ENCODE data around the gene EFL1. TPM values are rescaled to one million over a fixed set of nuclear protein-coding genes. Genes with fewer than 3 reads are reported as not detected.

Gene EFL1
- total RNA-seq, 2 experiments from 2014 or later = 15.8 to 18.6 TPM

- H3K36me3 Mint-ChIP-seq (ENCODE audit: low read depth) = peaks cover 13% of the 10 kb centered on the region
- no peaks in the 10 kb centered on the region for H3K9me3 Mint-ChIP-seq
- peaks cover 8% of the 10 kb centered on the region for H3K4me1 Mint-ChIP-seq (ENCODE audit: low read depth)
- no peak overlapping the region for H3K4me3 Mint-ChIP-seq
- intact Hi-C loops (cut with micrococcal nuclease) = no loop called here
- CTCF ChIA-PET = no interaction called here
- DNase-seq = no peak
- H3K27me3 Mint-ChIP-seq (ENCODE audit: low read depth) = no peaks in the 10 kb centered on the region
- H3K27ac Mint-ChIP-seq = no peak overlapping the region
Measured at GRCh38 chr15:82168296-82168695, 94.2 kb downstream of the EFL1 start.

GRCh38 chr15:82165948-82166376, 96.6 kb downstream of the EFL1 start:
- H3K36me3 Mint-ChIP-seq (ENCODE audit: low read depth) = peaks cover 15% of the 10 kb centered on the region
- H3K4me1 Mint-ChIP-seq (ENCODE audit: low read depth) = peaks cover 8% of the 10 kb centered on the region
- CTCF ChIA-PET = interaction anchor here (0.6 kb wide), 1 partner anchor 30 kb away, joined by 3 read pairs; no protein-coding TSS in a partner anchor
- H3K27ac Mint-ChIP-seq = no peak overlapping the region
- H3K27me3 Mint-ChIP-seq (ENCODE audit: low read depth) = no peaks in the 10 kb centered on the region
- intact Hi-C loops (cut with micrococcal nuclease) = no loop called here
- no peaks in the 10 kb centered on the region for H3K9me3 Mint-ChIP-seq
- DNase-seq = no peak
- H3K4me3 Mint-ChIP-seq = no peak overlapping the region

- Mint-ChIP-seq H3K36me3 (ENCODE audit: low read depth) (peaks cover 23% of the 10 kb centered on the region), H3K4me1 (ENCODE audit: low read depth) (no peaks in the 10 kb centered on the region), H3K27me3 (ENCODE audit: low read depth) (no peaks in the 10 kb centered on the region), H3K27ac (no peak overlapping the region), H3K4me3 (no peak overlapping the region), H3K9me3 (no peaks in the 10 kb centered on the region)
- CTCF ChIA-PET = no interaction called here
- intact Hi-C loops (cut with micrococcal nuclease) = no loop called here
- no peak for DNase-seq
Measured at GRCh38 chr15:82159922-82160321, 102.6 kb downstream of the EFL1 start.

GRCh38 chr15:82158811-82159210, 103.7 kb downstream of the EFL1 start:
- CTCF ChIA-PET = interaction anchor here (0.6 kb wide), 1 partner anchor 127 kb away, joined by 3 read pairs; no protein-coding TSS in a partner anchor
- DNase-seq = no peak
- intact Hi-C loops (cut with micrococcal nuclease) = no loop called here
- H3K4me3 Mint-ChIP-seq = no peak overlapping the region
- H3K27ac Mint-ChIP-seq = no peak overlapping the region
- H3K9me3 Mint-ChIP-seq = no peaks in the 10 kb centered on the region
- H3K36me3 Mint-ChIP-seq (ENCODE audit: low read depth) = peaks cover 21% of the 10 kb centered on the region
- H3K27me3 Mint-ChIP-seq (ENCODE audit: low read depth) = no peaks in the 10 kb centered on the region
- no peaks in the 10 kb centered on the region for H3K4me1 Mint-ChIP-seq (ENCODE audit: low read depth)

GRCh38 chr15:82150645-82151044, 111.9 kb downstream of the EFL1 start:
- Mint-ChIP-seq H3K4me3 (no peak overlapping the region), H3K27me3 (ENCODE audit: low read depth) (no peaks in the 10 kb centered on the region), H3K4me1 (ENCODE audit: low read depth) (no peaks in the 10 kb centered on the region), H3K36me3 (ENCODE audit: low read depth) (peaks cover 12% of the 10 kb centered on the region), H3K9me3 (no peaks in the 10 kb centered on the region), H3K27ac (no peak overlapping the region)
- DNase-seq = no peak
- CTCF ChIA-PET = no interaction called here
- intact Hi-C loops (cut with micrococcal nuclease) = no loop called here

- H3K36me3 Mint-ChIP-seq (ENCODE audit: low read depth) = peaks cover 10% of the 10 kb centered on the region
- no peak overlapping the region for H3K4me3 Mint-ChIP-seq
- no peaks in the 10 kb centered on the region for H3K9me3 Mint-ChIP-seq
- no peaks in the 10 kb centered on the region for H3K4me1 Mint-ChIP-seq (ENCODE audit: low read depth)
- H3K27ac Mint-ChIP-seq = no peak overlapping the region
- DNase-seq = no peak
- intact Hi-C loops (cut with micrococcal nuclease) = no loop called here
- CTCF ChIA-PET = no interaction called here
- no peaks in the 10 kb centered on the region for H3K27me3 Mint-ChIP-seq (ENCODE audit: low read depth)
Measured at GRCh38 chr15:82146990-82147461, 115.5 kb downstream of the EFL1 start.

- Mint-ChIP-seq H3K9me3 (no peaks in the 10 kb centered on the region), H3K36me3 (ENCODE audit: low read depth) (peaks cover 6% of the 10 kb centered on the region), H3K4me3 (no peak overlapping the region), H3K27me3 (ENCODE audit: low read depth) (no peaks in the 10 kb centered on the region), H3K27ac (no peak overlapping the region), H3K4me1 (ENCODE audit: low read depth) (no peaks in the 10 kb centered on the region)
- no peak for DNase-seq
- CTCF ChIA-PET = no interaction called here
- intact Hi-C loops (cut with micrococcal nuclease) = no loop called here
Measured at GRCh38 chr15:82146576-82146975, 116.0 kb downstream of the EFL1 start.

GRCh38 chr15:82143390-82144385, 118.8 kb downstream of the EFL1 start:
- CTCF ChIA-PET = interaction anchor here (0.6 kb wide), 1 partner anchor 14 kb away, joined by 3 read pairs; no protein-coding TSS in a partner anchor
- Mint-ChIP-seq H3K36me3 (ENCODE audit: low read depth) (peaks cover 3% of the 10 kb centered on the region), H3K9me3 (no peaks in the 10 kb centered on the region), H3K27me3 (ENCODE audit: low read depth) (no peaks in the 10 kb centered on the region), H3K4me3 (no peak overlapping the region), H3K4me1 (ENCODE audit: low read depth) (peaks cover 7% of the 10 kb centered on the region), H3K27ac (no peak overlapping the region)
- no peak for DNase-seq
- intact Hi-C loops (cut with micrococcal nuclease) = no loop called here

- H3K27ac Mint-ChIP-seq = no peak overlapping the region
- no peak overlapping the region for H3K4me3 Mint-ChIP-seq
- peaks cover 14% of the 10 kb centered on the region for H3K36me3 Mint-ChIP-seq (ENCODE audit: low read depth)
- CTCF ChIA-PET = interaction anchor here (0.9 to 1.9 kb wide), 2 partner anchors 11 to 660 kb away, joined by 3 to 5 read pairs; no protein-coding TSS in a partner anchor
- intact Hi-C loops (cut with micrococcal nuclease) = no loop called here
- no peaks in the 10 kb centered on the region for H3K27me3 Mint-ChIP-seq (ENCODE audit: low read depth)
- no peaks in the 10 kb centered on the region for H3K9me3 Mint-ChIP-seq
- peaks cover 7% of the 10 kb centered on the region for H3K4me1 Mint-ChIP-seq (ENCODE audit: low read depth)
- no peak for DNase-seq
Measured at GRCh38 chr15:82140886-82141285, 121.6 kb downstream of the EFL1 start.

- CTCF ChIA-PET = interaction anchor here (0.7 to 1.9 kb wide), 8 partner anchors 10 to 122 kb away, joined by 3 to 6 read pairs (median 4); no protein-coding TSS in a partner anchor
- intact Hi-C loops (cut with micrococcal nuclease) = no loop called here
- H3K27ac Mint-ChIP-seq = no peak overlapping the region
Measured at GRCh38 chr15:82139823-82140268, 122.7 kb downstream of the EFL1 start.

GRCh38 chr15:82138306-82138705, 124.2 kb downstream of the EFL1 start:
- Mint-ChIP-seq H3K4me1 (ENCODE audit: low read depth) (peaks cover 7% of the 10 kb centered on the region), H3K27ac (no peak overlapping the region), H3K27me3 (ENCODE audit: low read depth) (no peaks in the 10 kb centered on the region), H3K9me3 (no peaks in the 10 kb centered on the region), H3K4me3 (no peak overlapping the region), H3K36me3 (ENCODE audit: low read depth) (peaks cover 19% of the 10 kb centered on the region)
- no peak for DNase-seq
- intact Hi-C loops (cut with micrococcal nuclease) = no loop called here
- CTCF ChIA-PET = interaction anchor here (0.6 kb wide), 1 partner anchor 11 kb away, joined by 3 read pairs; no protein-coding TSS in a partner anchor

More at GRCh38 chr15:82139823-82140268, 122.7 kb downstream of the EFL1 start:
- Mint-ChIP-seq H3K4me3 (no peak overlapping the region), H3K27me3 (ENCODE audit: low read depth) (no peaks in the 10 kb centered on the region), H3K9me3 (no peaks in the 10 kb centered on the region), H3K4me1 (ENCODE audit: low read depth) (peaks cover 7% of the 10 kb centered on the region), H3K36me3 (ENCODE audit: low read depth) (peaks cover 15% of the 10 kb centered on the region)
- DNase-seq = no peak

- no peak overlapping the region for H3K4me3 Mint-ChIP-seq
- peaks cover 7% of the 10 kb centered on the region for H3K4me1 Mint-ChIP-seq (ENCODE audit: low read depth)
- H3K36me3 Mint-ChIP-seq (ENCODE audit: low read depth) = peaks cover 25% of the 10 kb centered on the region
- DNase-seq = no peak
- intact Hi-C loops (cut with micrococcal nuclease) = no loop called here
- H3K27me3 Mint-ChIP-seq (ENCODE audit: low read depth) = no peaks in the 10 kb centered on the region
- H3K27ac Mint-ChIP-seq = no peak overlapping the region
- no peaks in the 10 kb centered on the region for H3K9me3 Mint-ChIP-seq
- CTCF ChIA-PET = no interaction called here
Measured at GRCh38 chr15:82137261-82137660, 125.3 kb downstream of the EFL1 start.
